Measurements from ENCODE around the gene C1QL2.

Gene C1QL2

GRCh38 chr2:119160361-119160990, 1.9 kb upstream of the C1QL2 start:
- peaks cover 44% of the 10 kb centered on the region for H3K27me3 ChIP-seq (ENCODE audit: insufficient read depth, poor library complexity, severe bottlenecking)
- DNase-seq (ENCODE audit: low read depth in 1 of 2, low spot score in 1 of 2), result no peak
- no peak overlapping the region for H3K27ac ChIP-seq (replicated peaks)
- H3K4me3 ChIP-seq (replicated peaks; ENCODE audit: insufficient read depth, low read length), result no peak overlapping the region
- TF ChIP-seq POLR2AphosphoS5 (IDR thresholded peaks at IDR 0.05; ENCODE audit: low read depth) (no peak), SPI1 (IDR thresholded peaks at IDR 0.05; ENCODE audit: borderline replicate concordance, low read depth) (no peak), GABPA (IDR thresholded peaks at IDR 0.05; ENCODE audit: low read depth) (no peak), REST (IDR thresholded peaks at IDR 0.05; ENCODE audit: insufficient replicate concordance, low read depth) (no peak), CTCF (IDR thresholded peaks at IDR 0.05; ENCODE audit: insufficient read depth, low read length) (no peak)

GRCh38 chr2:119157850-119158511, 570 bp downstream of the C1QL2 start:
- Histone ChIP-seq H3K4me3 (replicated peaks; ENCODE audit: insufficient read depth, low read length) (no peak overlapping the region), H3K27me3 (ENCODE audit: insufficient read depth, poor library complexity, severe bottlenecking) (peaks cover 66% of the 10 kb centered on the region)
- no peak for DNase-seq (ENCODE audit: low read depth in 1 of 2, low spot score in 1 of 2)

More at GRCh38 chr2:119157850-119158511, 570 bp downstream of the C1QL2 start:
- H3K27ac ChIP-seq (replicated peaks), result no peak overlapping the region
- TF ChIP-seq REST (IDR thresholded peaks at IDR 0.05; ENCODE audit: insufficient replicate concordance, low read depth) (no peak), GABPA (IDR thresholded peaks at IDR 0.05; ENCODE audit: low read depth) (no peak), POLR2AphosphoS5 (IDR thresholded peaks at IDR 0.05; ENCODE audit: low read depth) (no peak), CTCF (IDR thresholded peaks at IDR 0.05; ENCODE audit: insufficient read depth, low read length) (no peak)

All from HL-60 (cell line).